Astrocyte of the spinal cord (primary cell): ENCODE data around the gene CNGA3.

Experiments
- DNase-seq: peaks from one replicate; pipeline ENCODE4 v3.0.0; 2011; ENCODE audit warnings: low read depth, low spot score
- H3K4me3 ChIP-seq: 2 replicates; pipeline ENCODE4 v1.5.1; 2011; ENCODE audit warnings: low read depth, mild to moderate bottlenecking, low read length, moderate library complexity
- in situ Hi-C: cut with HindIII; loops from 2 replicates; pipeline ENCODE4 v1.10.0; 2017; ENCODE audit warnings: low sequenced_read_pairs
- TF ChIP-seq, protein P1 (sequence below): IDR thresholded peaks from 2 replicates; pipeline ENCODE4 v1.5.1; 2012; ENCODE audit warnings: low read depth, mild to moderate bottlenecking, low read length, inconsistent platforms

CNGA3 gene

DNA sequence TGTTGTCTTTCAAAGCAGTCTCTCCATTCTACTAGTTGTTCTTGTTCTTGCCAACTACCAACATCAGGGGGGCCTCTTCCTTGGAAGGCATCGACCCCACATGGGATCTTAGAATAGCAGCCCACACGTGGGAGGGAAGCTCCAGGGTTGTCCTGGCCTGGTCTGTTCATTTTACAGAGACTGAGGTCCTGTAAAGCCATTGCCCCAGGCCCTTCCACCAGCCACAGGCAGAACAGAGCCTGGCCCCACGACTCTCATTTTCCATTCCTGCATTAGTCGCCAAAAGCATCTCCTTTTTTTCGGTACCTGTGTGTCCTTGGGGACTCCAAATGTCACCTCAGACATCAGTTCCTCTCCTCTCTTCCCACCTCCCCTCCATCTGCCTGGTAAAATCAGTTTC lies 28.0 kb downstream of the CNGA3 start:
- DNase-seq: no peak
- TF ChIP-seq, protein P1, sequence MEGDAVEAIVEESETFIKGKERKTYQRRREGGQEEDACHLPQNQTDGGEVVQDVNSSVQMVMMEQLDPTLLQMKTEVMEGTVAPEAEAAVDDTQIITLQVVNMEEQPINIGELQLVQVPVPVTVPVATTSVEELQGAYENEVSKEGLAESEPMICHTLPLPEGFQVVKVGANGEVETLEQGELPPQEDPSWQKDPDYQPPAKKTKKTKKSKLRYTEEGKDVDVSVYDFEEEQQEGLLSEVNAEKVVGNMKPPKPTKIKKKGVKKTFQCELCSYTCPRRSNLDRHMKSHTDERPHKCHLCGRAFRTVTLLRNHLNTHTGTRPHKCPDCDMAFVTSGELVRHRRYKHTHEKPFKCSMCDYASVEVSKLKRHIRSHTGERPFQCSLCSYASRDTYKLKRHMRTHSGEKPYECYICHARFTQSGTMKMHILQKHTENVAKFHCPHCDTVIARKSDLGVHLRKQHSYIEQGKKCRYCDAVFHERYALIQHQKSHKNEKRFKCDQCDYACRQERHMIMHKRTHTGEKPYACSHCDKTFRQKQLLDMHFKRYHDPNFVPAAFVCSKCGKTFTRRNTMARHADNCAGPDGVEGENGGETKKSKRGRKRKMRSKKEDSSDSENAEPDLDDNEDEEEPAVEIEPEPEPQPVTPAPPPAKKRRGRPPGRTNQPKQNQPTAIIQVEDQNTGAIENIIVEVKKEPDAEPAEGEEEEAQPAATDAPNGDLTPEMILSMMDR: no peak
- in situ Hi-C loops: no loop called here
- H3K4me3 ChIP-seq: no peak overlapping the region

DNA sequence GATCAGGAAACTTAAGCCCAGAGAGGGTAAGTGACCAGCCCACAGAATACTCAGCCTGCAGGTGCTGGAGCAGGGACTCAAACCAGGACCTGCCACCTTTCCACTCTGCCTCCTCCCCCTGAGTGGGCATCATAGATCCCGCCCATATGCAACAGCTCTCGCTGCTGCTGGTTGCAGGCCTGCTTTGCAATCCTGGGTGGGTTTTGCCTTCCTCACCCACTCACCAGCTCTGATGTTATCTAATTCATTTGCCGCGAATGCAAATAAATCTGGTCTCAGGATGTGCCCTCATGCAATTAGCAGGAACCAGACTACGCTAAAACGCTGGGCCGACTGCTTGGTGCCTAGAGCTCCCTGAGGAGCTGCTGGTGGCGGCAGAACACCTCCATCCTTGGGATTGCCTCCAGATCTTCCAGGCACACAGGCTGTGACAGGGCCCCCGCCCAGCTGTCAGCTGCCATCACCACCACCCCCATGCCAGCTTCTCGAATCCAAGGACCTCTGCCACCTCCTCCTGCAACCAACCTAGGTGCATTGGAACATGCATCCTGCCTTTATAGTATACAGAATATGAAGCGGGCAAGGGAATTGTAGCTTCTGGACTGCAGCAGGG lies 28.8 kb downstream of the CNGA3 start:
- TF ChIP-seq, protein P1: no peak
- in situ Hi-C loops: no loop called here
- H3K4me3 ChIP-seq: no peak overlapping the region
- no peak for DNase-seq

DNA sequence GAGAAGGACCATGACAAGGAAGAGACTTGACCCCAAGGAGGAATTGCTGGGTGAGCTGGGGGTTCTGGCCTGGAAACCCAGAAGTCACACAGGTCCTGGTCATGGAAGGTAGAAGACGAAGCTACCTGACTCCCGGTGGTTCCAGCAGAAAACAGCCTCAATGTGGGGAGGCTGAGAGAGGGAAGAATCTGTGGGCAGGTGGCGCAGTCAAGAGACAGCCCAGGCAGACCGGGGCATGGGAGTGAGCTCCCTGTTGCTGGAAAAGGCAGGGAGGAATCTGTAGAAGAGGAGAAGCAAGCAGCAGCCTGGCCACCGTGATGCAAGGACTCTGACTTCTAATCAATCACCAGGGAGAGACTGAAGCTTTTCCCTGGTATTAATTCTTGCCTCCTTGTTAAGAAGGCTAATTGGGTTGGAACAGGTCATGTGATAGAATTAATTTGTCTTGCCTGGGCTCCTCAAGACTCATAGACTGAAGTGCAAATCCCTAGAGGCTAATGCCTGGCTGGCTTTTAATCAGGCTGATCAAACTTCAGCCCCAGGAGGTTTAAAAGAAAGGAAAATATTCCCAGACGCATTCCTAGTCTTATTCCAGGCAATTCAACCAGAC lies 30.1 kb downstream of the CNGA3 start:
- TF ChIP-seq, protein P1: no peak
- no peak for DNase-seq
- H3K4me3 ChIP-seq: no peak overlapping the region
- in situ Hi-C loops: no loop called here

DNA sequence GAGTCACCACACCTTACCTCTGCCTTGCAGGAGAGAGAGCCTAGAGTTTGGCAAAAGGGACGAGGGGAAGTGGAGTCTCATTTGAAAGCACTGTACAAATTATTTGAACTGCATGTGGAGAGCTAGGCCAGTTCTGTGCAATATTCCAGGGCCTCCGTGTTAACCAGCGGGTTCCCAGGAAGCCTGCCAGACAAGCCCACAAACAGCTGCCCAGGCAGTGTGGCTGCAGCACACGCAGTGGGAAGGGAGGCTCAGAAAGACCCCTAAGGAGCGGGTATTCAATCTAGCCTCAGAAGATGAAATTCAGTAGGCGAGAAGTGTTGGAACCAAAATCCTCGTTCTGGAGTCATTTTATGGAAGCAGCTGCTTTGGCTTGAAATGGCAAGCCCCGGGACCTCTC lies 30.7 kb downstream of the CNGA3 start:
- TF ChIP-seq, protein P1: no peak
- H3K4me3 ChIP-seq: no peak overlapping the region
- in situ Hi-C loops: no loop called here
- DNase-seq: no peak

DNA sequence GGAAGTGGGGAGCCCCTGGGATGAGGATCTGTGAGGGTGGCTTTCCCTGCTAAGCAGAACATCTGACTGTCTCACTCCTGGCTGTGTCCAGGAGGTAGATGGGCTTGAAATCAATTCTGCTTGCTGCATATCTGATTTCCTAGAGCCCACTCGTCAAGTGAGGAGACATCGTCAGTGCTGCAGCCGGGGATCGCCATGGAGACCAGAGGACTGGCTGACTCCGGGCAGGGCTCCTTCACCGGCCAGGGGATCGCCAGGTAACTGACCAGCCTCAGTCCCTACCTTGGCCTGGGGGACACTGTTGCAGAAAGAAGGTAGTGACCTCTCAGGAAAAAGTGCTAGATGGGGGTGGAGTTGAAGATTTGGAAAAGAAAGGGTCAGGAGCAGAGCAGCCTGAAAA lies 31.3 kb downstream of the CNGA3 start:
- no peak for DNase-seq
- TF ChIP-seq, protein P1: no peak
- H3K4me3 ChIP-seq: no peak overlapping the region
- in situ Hi-C loops: no loop called here

DNA sequence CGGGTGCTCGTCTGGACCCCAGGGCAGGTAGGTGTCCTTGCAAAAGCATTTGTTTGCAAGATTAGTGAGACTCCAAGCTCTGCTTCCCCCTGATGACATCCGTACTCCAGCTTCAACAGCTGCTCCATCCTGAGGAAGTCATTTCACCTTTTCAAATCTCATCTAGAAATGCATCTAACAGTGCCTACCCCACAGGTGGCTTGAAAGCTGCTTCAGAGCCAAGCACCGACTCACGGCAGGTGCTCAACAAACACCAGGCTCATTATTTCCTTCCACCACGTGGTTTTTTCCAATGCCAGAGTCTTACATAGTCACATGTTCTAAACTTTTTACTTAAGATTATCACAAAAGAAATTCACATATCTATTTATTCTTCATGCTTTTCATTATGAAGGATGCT lies 31.9 kb downstream of the CNGA3 start:
- no peak overlapping the region for H3K4me3 ChIP-seq
- DNase-seq: no peak
- in situ Hi-C loops: no loop called here
- TF ChIP-seq, protein P1: no peak
